ENCODE data around the gene PSMC3.

Gene PSMC3

DNA sequence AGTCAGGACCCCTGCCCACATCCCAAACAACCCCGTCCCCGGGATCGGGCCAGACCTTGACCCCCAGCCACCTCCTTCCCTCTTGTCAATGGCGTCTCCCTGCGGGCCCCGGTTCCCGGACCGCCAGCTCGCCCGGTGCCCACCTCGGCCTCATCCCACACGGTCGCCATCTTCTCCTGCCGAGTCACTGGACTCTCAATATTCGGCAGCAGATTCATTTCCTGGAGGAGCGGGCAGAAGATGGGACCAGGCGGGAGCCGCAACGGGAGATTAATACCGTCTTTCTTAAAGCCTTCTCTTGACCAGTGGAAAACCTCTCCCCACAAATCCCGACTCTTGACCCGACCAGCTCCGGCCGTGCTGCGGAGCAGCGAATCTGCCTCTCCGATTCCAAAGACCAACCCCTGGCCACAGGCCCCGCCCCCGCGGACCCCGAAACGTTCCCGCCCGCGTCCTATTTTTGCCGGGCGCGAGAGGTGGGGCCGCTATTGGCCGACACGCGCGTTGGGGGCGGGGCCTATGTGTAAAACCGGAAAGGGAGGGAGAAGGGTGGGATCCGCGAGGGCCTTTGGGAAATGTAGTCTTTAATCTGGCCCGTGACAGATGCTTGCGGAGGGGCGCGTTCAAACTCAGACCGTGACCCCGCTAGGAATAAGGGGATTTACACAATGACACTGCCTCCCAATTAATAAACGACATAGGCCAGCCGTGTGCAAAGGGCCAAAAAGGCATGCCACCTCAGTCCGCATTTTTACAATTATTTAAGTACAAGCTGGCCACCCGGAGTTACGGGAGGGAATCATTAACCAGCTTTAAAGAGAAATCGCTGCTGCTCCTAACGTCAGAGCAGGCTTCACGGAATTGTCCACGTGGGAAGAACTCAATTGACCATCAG is at the start of gene PSMC3:
PSMC3 (minus strand) TSS at position 378 of the 895 bp plus-strand sequence; CDS start at position 218, 160 bp downstream.
- peak; percentile 79 for DNase-seq (ENCODE audit: low read depth, low spot score)
- Histone ChIP-seq H3K36me3 (ENCODE audit: control insufficient read depth, insufficient read depth, low read length) (peaks cover 18% of the 10 kb centered on the region), H3K27ac (ENCODE audit: low read length) (no peak within 1 kb of the TSS), H3K4me1 (ENCODE audit: control insufficient read depth, insufficient read depth, low read length) (no peaks in the 10 kb centered on the region), H3K9me3 (ENCODE audit: control insufficient read depth, insufficient read depth, low read length) (no peaks in the 10 kb centered on the region), H3K27me3 (ENCODE audit: control insufficient read depth, insufficient read depth, low read length) (no peaks in the 10 kb centered on the region), H3K4me3 (ENCODE audit: low read length) (peak within 1 kb of the TSS; percentile 95)
- no CpG with 5 or more reads among the region's 62 CpGs for WGBS (ENCODE audit: insufficient coverage, insufficient read length)

DNA sequence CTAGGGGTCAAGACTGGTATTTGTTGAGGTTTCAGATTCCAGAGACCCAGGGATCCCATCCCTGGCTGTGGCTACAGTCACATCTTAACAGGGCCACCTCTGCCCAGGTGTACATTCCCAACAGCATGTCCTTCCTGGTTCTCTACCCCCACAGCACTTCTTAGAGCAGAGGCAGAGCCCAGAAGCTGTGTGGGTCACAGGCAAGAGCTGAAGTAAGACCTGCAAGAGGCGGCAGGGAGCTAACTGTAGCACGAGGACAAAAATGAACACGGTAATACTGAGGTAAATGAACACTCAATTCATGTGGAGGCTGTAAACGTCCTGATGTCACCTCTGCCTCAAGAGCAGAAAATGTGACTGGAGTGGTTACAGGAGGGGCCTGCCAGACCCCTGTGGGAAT is 44.4 kb upstream of the PSMC3 start:
- Histone ChIP-seq H3K9me3 (ENCODE audit: control insufficient read depth, insufficient read depth, low read length) (no peaks in the 10 kb centered on the region), H3K36me3 (ENCODE audit: control insufficient read depth, insufficient read depth, low read length) (peaks cover 19% of the 10 kb centered on the region), H3K27ac (ENCODE audit: low read length) (no peak overlapping the region), H3K27me3 (ENCODE audit: control insufficient read depth, insufficient read depth, low read length) (no peaks in the 10 kb centered on the region), H3K4me1 (ENCODE audit: control insufficient read depth, insufficient read depth, low read length) (peaks cover 7% of the 10 kb centered on the region; the same call in 1 of the 2 replicates), H3K4me3 (ENCODE audit: low read length) (no peak overlapping the region)
- DNase-seq (ENCODE audit: low read depth, low spot score) = no peak
- no CpG with 5 or more reads among the region's 4 CpGs for WGBS (ENCODE audit: insufficient coverage, insufficient read length)

DNA sequence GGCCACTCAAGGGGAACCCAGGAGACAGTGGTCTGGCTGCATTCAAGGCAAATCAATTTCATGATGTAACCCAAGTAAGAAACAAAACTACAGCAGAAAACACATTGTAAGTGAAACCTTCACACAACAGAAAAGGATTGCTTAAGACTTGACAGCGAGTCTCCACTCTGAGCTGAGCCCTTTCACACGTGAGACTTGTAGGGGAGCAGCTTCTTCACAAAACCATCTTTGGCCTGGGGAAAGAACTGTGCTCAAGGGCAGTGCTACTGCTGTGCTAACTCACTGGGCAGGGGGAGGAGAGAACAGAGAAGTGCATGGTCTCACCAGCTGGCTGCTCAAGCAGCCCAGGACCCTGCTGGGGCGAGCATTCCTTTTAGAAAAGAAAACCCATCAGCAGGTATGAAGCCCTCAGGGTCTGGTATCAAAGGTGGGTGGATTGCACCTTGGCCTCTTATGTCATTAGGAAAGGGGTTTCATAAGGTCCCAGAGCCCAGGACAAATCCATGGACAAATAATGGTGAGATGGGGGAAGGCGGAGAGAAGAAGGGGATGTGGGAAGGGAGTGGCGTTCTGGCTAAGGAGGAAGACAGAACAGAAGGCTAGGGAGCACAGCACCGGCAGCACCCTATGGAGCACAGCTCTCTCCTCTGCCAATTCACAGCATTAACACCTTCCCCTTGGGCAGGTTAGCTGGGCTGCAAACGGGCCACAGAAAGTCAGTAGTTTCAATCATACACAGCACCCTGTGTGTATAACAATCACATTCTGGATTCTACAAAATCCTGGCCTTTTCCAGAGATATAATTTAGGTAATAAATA is 43.3 kb upstream of the PSMC3 start:
- Histone ChIP-seq H3K9me3 (ENCODE audit: control insufficient read depth, insufficient read depth, low read length) (no peaks in the 10 kb centered on the region), H3K4me3 (ENCODE audit: low read length) (no peak overlapping the region), H3K4me1 (ENCODE audit: control insufficient read depth, insufficient read depth, low read length) (peaks cover 7% of the 10 kb centered on the region; the same call in 1 of the 2 replicates), H3K27ac (ENCODE audit: low read length) (no peak overlapping the region), H3K27me3 (ENCODE audit: control insufficient read depth, insufficient read depth, low read length) (no peaks in the 10 kb centered on the region), H3K36me3 (ENCODE audit: control insufficient read depth, insufficient read depth, low read length) (peaks cover 19% of the 10 kb centered on the region)
- no CpG with 5 or more reads among the region's 7 CpGs for WGBS (ENCODE audit: insufficient coverage, insufficient read length)
- no peak for DNase-seq (ENCODE audit: low read depth, low spot score)

DNA sequence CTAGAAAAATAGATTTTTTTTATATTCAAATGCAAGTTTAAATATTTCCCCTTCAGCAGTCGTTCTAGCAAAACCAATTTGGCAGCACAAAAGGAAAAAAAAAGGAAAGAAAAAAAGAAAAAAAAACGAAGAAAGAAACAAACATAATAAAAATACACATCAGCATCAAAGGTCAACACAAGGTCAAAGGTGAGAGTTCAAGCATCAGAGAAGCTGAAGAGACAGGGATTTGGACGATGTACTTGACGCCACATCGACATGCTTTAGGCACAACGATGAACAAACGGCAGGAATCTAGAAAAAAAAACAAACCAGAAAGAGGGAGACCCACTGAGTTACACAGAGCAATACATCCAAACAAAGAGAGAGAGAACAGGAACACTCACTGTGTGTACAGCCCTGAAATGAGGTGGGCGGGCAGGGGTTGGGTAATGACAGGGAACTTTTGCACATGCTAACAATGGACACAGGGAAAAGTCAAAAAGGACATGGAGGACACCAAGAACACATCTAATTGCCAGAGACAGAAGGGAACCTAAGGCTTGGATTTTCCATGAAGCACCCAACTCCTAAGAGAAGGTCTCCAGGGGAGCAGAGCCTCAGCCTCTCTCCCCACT is 42.5 kb upstream of the PSMC3 start:
- no peak for DNase-seq (ENCODE audit: low read depth, low spot score)
- WGBS (ENCODE audit: insufficient coverage, insufficient read length) = no CpG with 5 or more reads among the region's 8 CpGs
- peaks cover 7% of the 10 kb centered on the region; the same call in 1 of the 2 replicates for H3K4me1 ChIP-seq (ENCODE audit: control insufficient read depth, insufficient read depth, low read length)
- no peak overlapping the region for H3K4me3 ChIP-seq (ENCODE audit: low read length)
- H3K27me3 ChIP-seq (ENCODE audit: control insufficient read depth, insufficient read depth, low read length) = no peaks in the 10 kb centered on the region
- no peak overlapping the region for H3K27ac ChIP-seq (ENCODE audit: low read length)
- H3K36me3 ChIP-seq (ENCODE audit: control insufficient read depth, insufficient read depth, low read length) = peaks cover 19% of the 10 kb centered on the region
- H3K9me3 ChIP-seq (ENCODE audit: control insufficient read depth, insufficient read depth, low read length) = no peaks in the 10 kb centered on the region

DNA sequence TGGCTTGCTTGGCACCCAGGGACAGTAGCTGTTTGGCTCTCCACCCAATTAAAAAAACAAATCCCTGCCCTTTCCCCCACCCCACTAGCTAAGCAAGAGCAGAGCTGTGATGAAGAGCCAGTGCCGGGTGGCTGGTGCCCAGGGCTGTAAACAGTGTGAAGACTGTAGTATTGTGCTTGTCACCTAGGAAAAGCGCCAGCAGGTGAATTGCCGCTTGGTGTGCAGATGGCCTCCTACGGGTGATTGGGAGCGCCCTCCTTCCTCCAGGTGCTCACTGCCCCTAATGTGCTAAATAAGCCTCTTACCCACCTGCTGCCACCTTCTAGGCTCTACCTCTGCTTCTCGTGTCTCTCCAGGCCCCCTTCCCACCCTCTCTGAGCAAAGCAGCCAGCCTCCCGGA is 41.1 kb upstream of the PSMC3 start:
- H3K27me3 ChIP-seq (ENCODE audit: control insufficient read depth, insufficient read depth, low read length) = no peaks in the 10 kb centered on the region
- H3K36me3 ChIP-seq (ENCODE audit: control insufficient read depth, insufficient read depth, low read length) = peaks cover 12% of the 10 kb centered on the region
- H3K9me3 ChIP-seq (ENCODE audit: control insufficient read depth, insufficient read depth, low read length) = no peaks in the 10 kb centered on the region
- no CpG with 5 or more reads among the region's 7 CpGs for WGBS (ENCODE audit: insufficient coverage, insufficient read length)
- H3K27ac ChIP-seq (ENCODE audit: low read length) = no peak overlapping the region
- no peak for DNase-seq (ENCODE audit: low read depth, low spot score)
- no peak overlapping the region for H3K4me3 ChIP-seq (ENCODE audit: low read length)
- peaks cover 7% of the 10 kb centered on the region; the same call in 1 of the 2 replicates for H3K4me1 ChIP-seq (ENCODE audit: control insufficient read depth, insufficient read depth, low read length)

DNA sequence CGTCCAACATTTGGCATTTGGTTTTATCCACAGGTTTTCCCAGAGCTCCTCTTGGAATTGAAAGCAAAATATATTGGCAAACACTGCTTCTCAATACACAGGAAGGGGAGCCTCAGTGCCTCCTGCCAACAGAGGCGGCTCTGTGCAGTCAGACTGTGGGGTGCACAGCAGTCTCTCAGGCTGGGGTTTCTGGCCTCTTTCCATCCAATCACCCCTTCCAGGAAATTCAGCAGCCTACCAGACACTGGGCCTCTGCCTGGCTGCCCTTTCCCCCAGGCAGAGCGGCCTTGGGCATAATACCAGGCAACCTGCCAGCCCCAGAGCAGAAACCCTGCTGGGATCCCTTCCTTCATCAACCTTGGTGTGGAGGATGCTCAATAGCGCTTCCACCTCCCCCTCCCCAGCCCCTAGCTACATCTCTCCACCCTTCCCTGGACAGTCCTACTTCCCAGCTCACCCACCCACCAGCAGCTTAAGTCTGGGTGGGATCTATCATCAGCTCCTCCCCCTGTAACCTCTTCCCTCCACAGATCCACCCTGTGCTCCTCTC is 40.5 kb upstream of the PSMC3 start:
- no peak overlapping the region for H3K27ac ChIP-seq (ENCODE audit: low read length)
- no peak overlapping the region for H3K4me3 ChIP-seq (ENCODE audit: low read length)
- DNase-seq (ENCODE audit: low read depth, low spot score) = no peak
- WGBS (ENCODE audit: insufficient coverage, insufficient read length) = no CpG with 5 or more reads among the region's 4 CpGs
- peaks cover 9% of the 10 kb centered on the region for H3K36me3 ChIP-seq (ENCODE audit: control insufficient read depth, insufficient read depth, low read length)
- no peaks in the 10 kb centered on the region for H3K9me3 ChIP-seq (ENCODE audit: control insufficient read depth, insufficient read depth, low read length)
- no peaks in the 10 kb centered on the region for H3K27me3 ChIP-seq (ENCODE audit: control insufficient read depth, insufficient read depth, low read length)
- H3K4me1 ChIP-seq (ENCODE audit: control insufficient read depth, insufficient read depth, low read length) = peaks cover 7% of the 10 kb centered on the region; the same call in 1 of the 2 replicates

DNA sequence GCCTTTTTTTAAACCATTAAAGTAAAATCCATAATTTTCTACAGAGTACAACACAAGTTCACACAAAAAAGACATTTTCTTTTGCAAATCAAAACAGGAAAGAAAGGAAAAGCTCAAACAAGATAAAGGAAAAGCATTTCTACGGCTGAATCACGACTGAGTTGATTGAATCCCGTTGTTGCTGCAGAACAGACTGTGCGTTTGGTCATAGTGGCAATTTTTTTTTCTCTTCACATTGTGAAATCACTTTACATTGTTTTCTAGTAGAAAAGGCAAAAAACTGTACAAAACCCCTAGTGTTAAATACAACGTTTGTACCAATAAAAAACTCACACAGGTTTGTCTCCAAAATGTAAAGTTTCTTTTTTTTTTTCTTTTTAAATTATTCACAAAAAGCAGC is 40.0 kb upstream of the PSMC3 start:
- H3K36me3 ChIP-seq (ENCODE audit: control insufficient read depth, insufficient read depth, low read length) = peaks cover 5% of the 10 kb centered on the region
- DNase-seq (ENCODE audit: low read depth, low spot score) = no peak
- no peak overlapping the region for H3K27ac ChIP-seq (ENCODE audit: low read length)
- no CpG with 5 or more reads among the region's 5 CpGs for WGBS (ENCODE audit: insufficient coverage, insufficient read length)
- H3K27me3 ChIP-seq (ENCODE audit: control insufficient read depth, insufficient read depth, low read length) = no peaks in the 10 kb centered on the region
- no peaks in the 10 kb centered on the region for H3K9me3 ChIP-seq (ENCODE audit: control insufficient read depth, insufficient read depth, low read length)
- peaks cover 7% of the 10 kb centered on the region; the same call in 1 of the 2 replicates for H3K4me1 ChIP-seq (ENCODE audit: control insufficient read depth, insufficient read depth, low read length)
- H3K4me3 ChIP-seq (ENCODE audit: low read length) = no peak overlapping the region

DNA sequence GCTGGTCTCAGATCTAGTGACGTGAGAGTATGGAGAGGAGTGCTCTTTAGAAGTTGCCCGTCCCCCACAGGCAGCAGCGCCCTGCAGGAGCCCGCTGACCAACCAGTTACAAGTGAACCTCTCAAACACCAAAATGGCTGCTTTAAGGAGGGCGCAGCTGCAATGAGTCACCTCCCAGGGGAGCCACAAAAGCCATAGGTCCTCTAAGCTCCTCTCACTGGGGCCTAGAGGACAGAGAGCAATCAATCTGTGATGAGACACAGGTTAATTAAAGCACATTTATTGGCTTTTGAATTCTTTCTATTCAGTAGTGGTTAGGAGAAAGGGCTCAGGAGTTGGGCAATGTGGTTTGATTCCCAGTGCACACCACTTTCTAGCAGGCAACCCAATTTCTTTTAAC is 38.2 kb upstream of the PSMC3 start:
- H3K9me3 ChIP-seq (ENCODE audit: control insufficient read depth, insufficient read depth, low read length) = no peaks in the 10 kb centered on the region
- no peak overlapping the region for H3K4me3 ChIP-seq (ENCODE audit: low read length)
- no CpG with 5 or more reads among the region's 5 CpGs for WGBS (ENCODE audit: insufficient coverage, insufficient read length)
- DNase-seq (ENCODE audit: low read depth, low spot score) = no peak
- H3K36me3 ChIP-seq (ENCODE audit: control insufficient read depth, insufficient read depth, low read length) = no peaks in the 10 kb centered on the region; the same call in 1 of the 2 replicates
- no peak overlapping the region for H3K27ac ChIP-seq (ENCODE audit: low read length)
- H3K27me3 ChIP-seq (ENCODE audit: control insufficient read depth, insufficient read depth, low read length) = no peaks in the 10 kb centered on the region
- peaks cover 5% of the 10 kb centered on the region; the same call in 1 of the 2 replicates for H3K4me1 ChIP-seq (ENCODE audit: control insufficient read depth, insufficient read depth, low read length)

DNA sequence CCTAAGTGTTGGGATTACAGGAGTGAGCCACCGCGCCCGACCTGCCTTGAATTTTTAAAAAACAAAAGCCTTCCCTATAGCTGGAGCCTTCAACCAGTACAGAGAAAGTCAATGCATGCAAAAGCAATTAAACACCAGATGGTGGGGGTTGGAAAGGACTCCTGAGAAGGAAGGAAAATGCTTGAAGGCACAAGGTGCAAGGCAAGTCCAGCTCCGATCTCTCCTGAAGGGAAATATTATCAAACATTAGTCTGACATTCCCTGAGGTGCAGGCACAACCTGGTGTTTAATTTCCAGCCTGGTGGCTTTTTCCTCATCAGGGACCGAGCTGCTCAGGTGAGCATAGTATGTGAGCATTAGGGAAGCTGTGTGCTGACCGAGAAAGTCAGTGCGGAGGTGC is 35.6 kb upstream of the PSMC3 start:
- no peak overlapping the region for H3K4me3 ChIP-seq (ENCODE audit: low read length)
- no CpG with 5 or more reads among the region's 7 CpGs for WGBS (ENCODE audit: insufficient coverage, insufficient read length)
- no peaks in the 10 kb centered on the region for H3K27me3 ChIP-seq (ENCODE audit: control insufficient read depth, insufficient read depth, low read length)
- H3K4me1 ChIP-seq (ENCODE audit: control insufficient read depth, insufficient read depth, low read length) = peaks cover 2% of the 10 kb centered on the region; the same call in 1 of the 2 replicates
- H3K36me3 ChIP-seq (ENCODE audit: control insufficient read depth, insufficient read depth, low read length) = no peaks in the 10 kb centered on the region
- H3K9me3 ChIP-seq (ENCODE audit: control insufficient read depth, insufficient read depth, low read length) = no peaks in the 10 kb centered on the region
- no peak for DNase-seq (ENCODE audit: low read depth, low spot score)
- no peak overlapping the region for H3K27ac ChIP-seq (ENCODE audit: low read length)
